ENCODE data around the gene COL6A1.

COL6A1 gene

DNA sequence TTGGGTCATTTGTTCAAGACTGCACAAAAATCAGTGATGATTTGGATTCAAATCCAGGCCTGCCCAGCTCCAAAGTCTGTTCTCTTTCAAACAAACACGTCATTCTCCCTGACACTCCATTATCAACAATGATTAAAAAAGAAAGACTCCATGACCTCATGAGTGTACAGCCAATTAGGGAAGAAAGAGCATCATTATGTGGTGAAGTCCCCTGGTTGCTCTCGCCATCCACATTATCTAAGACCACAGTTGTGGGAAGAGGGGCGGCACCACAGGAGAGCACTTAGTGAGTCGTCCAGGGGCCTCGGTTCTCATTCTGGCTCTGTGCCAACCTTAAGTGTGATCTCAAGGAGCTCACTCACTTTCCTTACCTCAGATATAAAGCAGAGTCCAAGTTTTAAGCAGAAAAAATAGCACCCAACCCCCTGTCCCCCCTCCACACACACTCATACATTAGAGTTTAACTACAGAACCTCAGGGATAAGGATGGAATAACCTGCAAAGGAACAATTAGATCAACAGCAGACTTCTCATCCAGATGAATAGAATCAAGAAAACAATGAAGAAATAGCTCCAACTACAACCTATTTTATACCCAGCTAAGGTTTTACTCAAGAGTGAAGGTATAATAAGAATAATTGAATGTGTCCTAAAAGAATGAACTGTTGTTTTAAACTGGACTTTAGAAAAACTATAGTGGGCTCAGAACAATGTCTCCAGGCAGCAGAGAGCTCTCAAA, 47.8 kb downstream of the COL6A1 start:
- Histone ChIP-seq H3K27me3 (peaks cover 3% of the 10 kb centered on the region; the same call in 1 of the 2 replicates), H3K9me3 (no peaks in the 10 kb centered on the region), H3K4me1 (no peaks in the 10 kb centered on the region), H3K4me3 (ENCODE audit: low read depth, low read length) (no peak overlapping the region), H3K36me3 (no peaks in the 10 kb centered on the region)
- DNase-seq: no peak
- TF ChIP-seq, protein P1, sequence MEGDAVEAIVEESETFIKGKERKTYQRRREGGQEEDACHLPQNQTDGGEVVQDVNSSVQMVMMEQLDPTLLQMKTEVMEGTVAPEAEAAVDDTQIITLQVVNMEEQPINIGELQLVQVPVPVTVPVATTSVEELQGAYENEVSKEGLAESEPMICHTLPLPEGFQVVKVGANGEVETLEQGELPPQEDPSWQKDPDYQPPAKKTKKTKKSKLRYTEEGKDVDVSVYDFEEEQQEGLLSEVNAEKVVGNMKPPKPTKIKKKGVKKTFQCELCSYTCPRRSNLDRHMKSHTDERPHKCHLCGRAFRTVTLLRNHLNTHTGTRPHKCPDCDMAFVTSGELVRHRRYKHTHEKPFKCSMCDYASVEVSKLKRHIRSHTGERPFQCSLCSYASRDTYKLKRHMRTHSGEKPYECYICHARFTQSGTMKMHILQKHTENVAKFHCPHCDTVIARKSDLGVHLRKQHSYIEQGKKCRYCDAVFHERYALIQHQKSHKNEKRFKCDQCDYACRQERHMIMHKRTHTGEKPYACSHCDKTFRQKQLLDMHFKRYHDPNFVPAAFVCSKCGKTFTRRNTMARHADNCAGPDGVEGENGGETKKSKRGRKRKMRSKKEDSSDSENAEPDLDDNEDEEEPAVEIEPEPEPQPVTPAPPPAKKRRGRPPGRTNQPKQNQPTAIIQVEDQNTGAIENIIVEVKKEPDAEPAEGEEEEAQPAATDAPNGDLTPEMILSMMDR (IDR thresholded peaks at IDR 0.05; ENCODE audit: low read depth, low read length): no peak

DNA sequence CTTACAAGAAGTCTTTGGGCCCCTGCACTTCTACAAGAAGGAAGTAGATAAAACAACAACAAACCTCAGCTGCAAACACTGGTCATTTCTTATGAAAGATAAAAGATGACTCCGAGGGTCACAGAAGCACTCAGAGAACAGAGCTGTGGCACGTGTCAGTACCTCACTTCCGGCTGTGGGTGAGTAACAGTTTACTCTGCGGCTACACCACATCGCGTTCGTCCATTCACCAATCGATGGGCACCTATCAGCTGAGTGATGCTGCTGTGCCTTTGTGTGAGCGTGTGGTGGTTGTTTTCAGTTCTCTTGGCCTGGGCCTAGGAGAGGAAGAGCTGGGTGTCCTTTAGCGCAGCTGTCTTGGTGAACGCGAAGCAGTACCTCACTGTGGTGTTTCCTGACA, 49.9 kb downstream of the COL6A1 start:
- TF ChIP-seq, protein P1 (IDR thresholded peaks at IDR 0.05; ENCODE audit: low read depth, low read length): no peak
- H3K4me3 ChIP-seq (ENCODE audit: low read depth, low read length): no peak overlapping the region
- DNase-seq: no peak
- H3K9me3 ChIP-seq: no peaks in the 10 kb centered on the region
- H3K36me3 ChIP-seq: no peaks in the 10 kb centered on the region
- no peaks in the 10 kb centered on the region for H3K27me3 ChIP-seq
- H3K4me1 ChIP-seq: no peaks in the 10 kb centered on the region

DNA sequence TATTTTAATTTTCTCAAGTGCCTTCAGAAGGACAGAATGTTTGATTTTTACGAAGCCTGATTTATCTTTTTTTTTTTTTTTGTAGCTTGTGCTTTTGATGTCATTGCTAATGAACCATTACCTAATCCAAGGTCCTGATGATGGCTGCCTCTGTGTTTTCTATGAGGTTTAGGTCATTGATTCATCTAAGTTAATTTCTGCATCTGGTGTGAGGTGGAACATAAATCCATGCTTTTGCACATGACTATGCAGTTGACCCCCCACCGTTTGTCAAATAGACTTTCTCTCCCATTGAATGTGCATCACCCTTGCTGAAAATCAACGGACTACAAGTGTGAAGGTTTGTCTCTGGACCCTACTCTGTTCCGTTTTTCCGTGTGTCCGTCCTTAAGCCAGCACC, 50.5 kb downstream of the COL6A1 start:
- no peak for DNase-seq
- no peaks in the 10 kb centered on the region for H3K36me3 ChIP-seq
- TF ChIP-seq, protein P1 (IDR thresholded peaks at IDR 0.05; ENCODE audit: low read depth, low read length): no peak
- H3K4me3 ChIP-seq (ENCODE audit: low read depth, low read length): no peak overlapping the region
- H3K4me1 ChIP-seq: no peaks in the 10 kb centered on the region
- no peaks in the 10 kb centered on the region for H3K27me3 ChIP-seq
- no peaks in the 10 kb centered on the region for H3K9me3 ChIP-seq

DNA sequence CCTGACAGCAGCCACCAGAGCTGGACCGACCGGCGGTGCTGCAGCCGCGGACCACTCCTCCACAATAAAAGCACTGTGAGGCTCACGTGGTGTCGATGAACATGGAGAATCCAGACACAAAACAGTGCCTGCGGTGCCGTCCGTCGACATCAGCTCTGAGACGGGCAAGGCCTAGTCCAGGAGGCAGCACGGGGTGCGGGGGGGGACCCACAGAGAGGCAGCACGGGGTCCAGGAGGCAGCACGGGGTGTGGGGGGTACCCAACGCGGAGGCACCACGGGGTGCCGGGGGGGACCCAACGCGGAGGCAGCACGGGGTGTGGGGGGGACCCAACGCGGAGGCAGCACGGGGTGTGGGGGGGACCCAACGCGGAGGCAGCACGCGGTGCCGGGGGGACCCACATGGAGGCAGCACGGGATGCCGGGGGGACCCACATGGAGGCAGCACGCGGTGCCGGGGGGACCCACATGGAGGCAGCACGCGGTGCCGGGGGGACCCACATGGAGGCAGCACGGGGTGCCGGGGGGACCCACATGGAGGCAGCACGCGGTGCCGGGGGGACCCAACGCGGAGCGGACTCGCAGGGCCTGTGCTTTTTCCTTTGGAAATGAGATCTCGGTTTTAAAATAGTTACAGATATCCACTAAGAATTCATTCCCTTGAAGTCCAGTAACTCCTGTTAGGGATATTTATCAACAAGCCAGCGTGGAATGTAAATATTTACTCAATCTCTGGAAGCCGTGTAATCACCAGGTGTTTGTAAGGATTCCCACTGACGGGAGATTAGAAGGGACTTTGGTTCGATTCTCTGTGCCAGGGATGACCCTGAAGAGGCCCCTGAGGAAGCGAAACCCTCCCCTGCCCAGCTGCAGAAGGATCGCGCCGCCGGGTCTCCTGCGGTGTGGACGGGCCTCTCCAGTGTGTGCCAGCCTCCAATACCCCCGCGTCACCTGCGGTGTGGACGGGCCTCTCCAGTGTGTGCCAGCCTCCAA, 52.1 kb downstream of the COL6A1 start:
- Histone ChIP-seq H3K36me3 (no peaks in the 10 kb centered on the region), H3K27me3 (no peaks in the 10 kb centered on the region), H3K4me3 (ENCODE audit: low read depth, low read length) (no peak overlapping the region), H3K4me1 (no peaks in the 10 kb centered on the region), H3K9me3 (no peaks in the 10 kb centered on the region)
- no peak for DNase-seq
- TF ChIP-seq, protein P1 (IDR thresholded peaks at IDR 0.05; ENCODE audit: low read depth, low read length): no peak

DNA sequence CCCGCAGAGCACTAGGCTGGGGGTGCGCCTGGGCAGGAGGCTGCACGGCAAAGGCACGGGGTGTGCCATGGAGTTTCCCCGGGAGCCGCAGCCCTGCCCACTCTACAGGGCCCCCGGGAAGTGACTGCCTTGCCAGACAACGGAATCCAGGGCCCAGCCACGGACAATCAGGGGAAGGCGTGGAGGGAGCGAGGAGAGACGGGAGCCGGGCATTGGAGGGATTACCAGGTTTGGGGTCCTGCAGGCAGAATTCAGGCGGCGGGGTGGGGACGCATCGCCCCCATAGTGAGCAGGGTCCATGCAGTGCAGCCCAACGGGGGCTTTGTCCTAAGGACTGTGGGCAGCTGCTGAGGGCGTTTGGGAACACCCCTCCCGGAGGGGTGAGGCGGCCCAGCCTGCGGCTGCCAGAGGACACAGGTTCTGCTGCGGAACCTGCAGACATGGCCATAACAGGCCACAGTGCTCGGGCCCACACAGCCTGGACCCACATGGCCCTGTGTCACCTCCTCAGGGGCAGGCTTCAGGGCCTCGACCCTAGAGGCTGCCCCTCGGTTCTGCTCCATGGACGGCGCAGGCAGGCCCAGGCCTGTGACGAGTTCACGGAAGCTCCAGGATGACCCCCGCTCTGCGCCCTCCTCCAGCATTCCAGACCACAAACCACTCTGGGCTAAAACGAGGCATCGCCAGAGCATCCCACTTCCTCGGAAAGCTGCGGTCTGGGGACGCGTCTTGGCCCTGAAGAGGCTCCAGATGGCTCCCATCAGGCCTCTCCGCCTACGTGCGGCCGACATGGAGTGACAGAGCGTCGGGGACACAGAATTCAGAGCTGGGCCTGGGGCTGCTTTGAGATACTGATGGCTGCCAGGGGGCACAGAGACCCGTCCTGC, 54.5 kb downstream of the COL6A1 start:
- TF ChIP-seq, protein P1 (IDR thresholded peaks at IDR 0.05; ENCODE audit: low read depth, low read length): no peak
- H3K4me3 ChIP-seq (ENCODE audit: low read depth, low read length): no peak overlapping the region

More for the DNA sequence above, 54.5 kb downstream of the COL6A1 start:
- DNase-seq: no peak
- Histone ChIP-seq H3K36me3 (no peaks in the 10 kb centered on the region), H3K9me3 (no peaks in the 10 kb centered on the region), H3K4me1 (peaks cover 4% of the 10 kb centered on the region; the same call in 1 of the 2 replicates), H3K27me3 (no peaks in the 10 kb centered on the region)
